ENCODE measurements around the gene TRIM47.

TRIM47 gene, protein sequence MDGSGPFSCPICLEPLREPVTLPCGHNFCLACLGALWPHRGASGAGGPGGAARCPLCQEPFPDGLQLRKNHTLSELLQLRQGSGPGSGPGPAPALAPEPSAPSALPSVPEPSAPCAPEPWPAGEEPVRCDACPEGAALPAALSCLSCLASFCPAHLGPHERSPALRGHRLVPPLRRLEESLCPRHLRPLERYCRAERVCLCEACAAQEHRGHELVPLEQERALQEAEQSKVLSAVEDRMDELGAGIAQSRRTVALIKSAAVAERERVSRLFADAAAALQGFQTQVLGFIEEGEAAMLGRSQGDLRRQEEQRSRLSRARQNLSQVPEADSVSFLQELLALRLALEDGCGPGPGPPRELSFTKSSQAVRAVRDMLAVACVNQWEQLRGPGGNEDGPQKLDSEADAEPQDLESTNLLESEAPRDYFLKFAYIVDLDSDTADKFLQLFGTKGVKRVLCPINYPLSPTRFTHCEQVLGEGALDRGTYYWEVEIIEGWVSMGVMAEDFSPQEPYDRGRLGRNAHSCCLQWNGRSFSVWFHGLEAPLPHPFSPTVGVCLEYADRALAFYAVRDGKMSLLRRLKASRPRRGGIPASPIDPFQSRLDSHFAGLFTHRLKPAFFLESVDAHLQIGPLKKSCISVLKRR

GRCh38 chr17:75878174-75878998, at the start of gene TRIM47:
TSS of gene TRIM47 (minus strand) at chr17:75878581. CDS start at chr17:75878548, 33 bp downstream.
- DNase-seq (ENCODE audit: low read depth): peak; percentile 34
- no peak within 1 kb of the TSS for H3K4me3 ChIP-seq (ENCODE audit: low read depth, low read length)
- no peak for TF ChIP-seq POLR2A (IDR thresholded peaks at IDR 0.05; ENCODE audit: extremely low read depth, insufficient read length)
- TF ChIP-seq, protein P1, sequence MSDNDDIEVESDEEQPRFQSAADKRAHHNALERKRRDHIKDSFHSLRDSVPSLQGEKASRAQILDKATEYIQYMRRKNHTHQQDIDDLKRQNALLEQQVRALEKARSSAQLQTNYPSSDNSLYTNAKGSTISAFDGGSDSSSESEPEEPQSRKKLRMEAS (IDR thresholded peaks at IDR 0.05; ENCODE audit: low read depth, low read length): no peak
- TF ChIP-seq, protein P2, sequence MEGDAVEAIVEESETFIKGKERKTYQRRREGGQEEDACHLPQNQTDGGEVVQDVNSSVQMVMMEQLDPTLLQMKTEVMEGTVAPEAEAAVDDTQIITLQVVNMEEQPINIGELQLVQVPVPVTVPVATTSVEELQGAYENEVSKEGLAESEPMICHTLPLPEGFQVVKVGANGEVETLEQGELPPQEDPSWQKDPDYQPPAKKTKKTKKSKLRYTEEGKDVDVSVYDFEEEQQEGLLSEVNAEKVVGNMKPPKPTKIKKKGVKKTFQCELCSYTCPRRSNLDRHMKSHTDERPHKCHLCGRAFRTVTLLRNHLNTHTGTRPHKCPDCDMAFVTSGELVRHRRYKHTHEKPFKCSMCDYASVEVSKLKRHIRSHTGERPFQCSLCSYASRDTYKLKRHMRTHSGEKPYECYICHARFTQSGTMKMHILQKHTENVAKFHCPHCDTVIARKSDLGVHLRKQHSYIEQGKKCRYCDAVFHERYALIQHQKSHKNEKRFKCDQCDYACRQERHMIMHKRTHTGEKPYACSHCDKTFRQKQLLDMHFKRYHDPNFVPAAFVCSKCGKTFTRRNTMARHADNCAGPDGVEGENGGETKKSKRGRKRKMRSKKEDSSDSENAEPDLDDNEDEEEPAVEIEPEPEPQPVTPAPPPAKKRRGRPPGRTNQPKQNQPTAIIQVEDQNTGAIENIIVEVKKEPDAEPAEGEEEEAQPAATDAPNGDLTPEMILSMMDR (IDR thresholded peaks at IDR 0.05; ENCODE audit: low read depth, low read length): no peak
- no peak for TF ChIP-seq MYC (IDR thresholded peaks at IDR 0.05; ENCODE audit: low read depth, low read length)

- DNase-seq (ENCODE audit: low read depth): peak; percentile 57
- no peak overlapping the region for H3K4me3 ChIP-seq (ENCODE audit: low read depth, low read length)
- TF ChIP-seq POLR2A (IDR thresholded peaks at IDR 0.05; ENCODE audit: extremely low read depth, insufficient read length): no peak
- TF ChIP-seq, protein P2 (IDR thresholded peaks at IDR 0.05; ENCODE audit: low read depth, low read length): peak; percentile 13
These were observed 49.0 kb upstream of the TRIM47 start for GRCh38 chr17:75927286-75927922.

DNA sequence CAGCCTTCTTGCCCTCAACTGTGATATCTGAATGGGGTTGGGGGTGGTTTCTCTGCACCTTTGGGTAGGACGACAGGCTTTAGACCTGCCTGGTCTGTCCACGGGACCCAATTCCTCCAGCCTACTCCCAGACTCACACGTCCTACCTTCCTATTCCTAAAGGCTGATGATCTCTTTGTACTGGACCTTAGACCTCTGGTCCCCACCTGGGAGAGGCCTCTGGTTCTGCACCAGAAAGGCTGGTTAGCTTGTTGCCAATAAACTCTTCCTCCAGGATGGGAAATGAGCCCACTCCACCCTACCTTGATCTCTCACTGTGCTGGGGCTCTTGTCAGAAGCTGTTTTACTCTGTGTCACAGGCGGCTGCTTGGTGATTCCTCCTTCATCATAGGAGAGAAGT, 48.1 kb upstream of the TRIM47 start:
- DNase-seq (ENCODE audit: low read depth): no peak
- H3K4me3 ChIP-seq (ENCODE audit: low read depth, low read length): no peak overlapping the region
- TF ChIP-seq POLR2A (IDR thresholded peaks at IDR 0.05; ENCODE audit: extremely low read depth, insufficient read length): no peak
- TF ChIP-seq, protein P1 (IDR thresholded peaks at IDR 0.05; ENCODE audit: low read depth, low read length): no peak
- no peak for TF ChIP-seq MYC (IDR thresholded peaks at IDR 0.05; ENCODE audit: low read depth, low read length)
- TF ChIP-seq, protein P2 (IDR thresholded peaks at IDR 0.05; ENCODE audit: low read depth, low read length): no peak

DNA sequence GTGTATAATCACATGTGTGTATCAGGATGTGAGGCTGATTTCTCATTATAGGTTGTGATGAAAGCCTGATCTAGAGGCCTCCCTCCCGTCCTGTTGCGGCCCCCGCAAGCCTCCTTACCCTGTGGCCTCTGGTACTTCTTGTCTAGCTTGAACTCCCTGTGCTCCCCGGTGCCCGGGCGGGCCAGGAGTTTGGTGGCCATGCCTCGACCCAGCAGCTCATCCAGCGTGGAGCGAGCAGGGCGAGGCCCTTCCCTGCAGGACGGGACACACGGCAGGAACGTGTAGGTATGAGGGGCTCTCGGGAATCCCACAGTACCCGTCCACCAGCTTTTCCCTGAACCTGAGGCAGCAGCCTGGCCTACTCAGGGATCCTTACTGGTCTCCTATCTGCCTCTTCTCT, 47.5 kb upstream of the TRIM47 start:
- no peak overlapping the region for H3K4me3 ChIP-seq (ENCODE audit: low read depth, low read length)
- TF ChIP-seq, protein P2 (IDR thresholded peaks at IDR 0.05; ENCODE audit: low read depth, low read length): no peak
- TF ChIP-seq, protein P1 (IDR thresholded peaks at IDR 0.05; ENCODE audit: low read depth, low read length): no peak
- no peak for TF ChIP-seq MYC (IDR thresholded peaks at IDR 0.05; ENCODE audit: low read depth, low read length)
- no peak for TF ChIP-seq POLR2A (IDR thresholded peaks at IDR 0.05; ENCODE audit: extremely low read depth, insufficient read length)
- DNase-seq (ENCODE audit: low read depth): no peak

DNA sequence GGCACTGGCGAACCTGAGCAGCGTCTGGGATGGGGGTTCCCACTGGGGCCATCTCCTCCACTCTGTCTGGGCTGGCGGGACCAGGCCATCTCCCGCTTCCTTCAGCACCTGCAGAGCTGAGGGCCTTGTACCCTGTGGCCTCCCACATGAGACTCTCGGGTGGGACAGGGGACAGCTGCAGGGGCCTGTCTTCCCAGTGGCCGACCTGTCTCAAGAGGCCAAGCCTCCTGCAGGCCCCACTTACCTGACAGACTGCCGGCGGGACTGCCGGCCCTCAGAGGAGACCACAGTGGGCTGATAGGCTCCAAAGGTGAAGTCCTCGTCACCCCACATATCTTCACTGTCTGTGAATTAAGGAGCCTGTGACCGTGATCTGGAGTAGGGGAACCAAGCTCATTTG, 46.7 kb upstream of the TRIM47 start:
- no peak overlapping the region for H3K4me3 ChIP-seq (ENCODE audit: low read depth, low read length)
- no peak for DNase-seq (ENCODE audit: low read depth)
- TF ChIP-seq MYC (IDR thresholded peaks at IDR 0.05; ENCODE audit: low read depth, low read length): no peak
- no peak for TF ChIP-seq POLR2A (IDR thresholded peaks at IDR 0.05; ENCODE audit: extremely low read depth, insufficient read length)
- TF ChIP-seq, protein P1 (IDR thresholded peaks at IDR 0.05; ENCODE audit: low read depth, low read length): no peak
- TF ChIP-seq, protein P2 (IDR thresholded peaks at IDR 0.05; ENCODE audit: low read depth, low read length): no peak

All from NB4 (cell line).